ENCODE data around the gene EPHA8.

EPHA8 gene

GRCh38 chr1:22595108-22595507 is 31.8 kb downstream of the EPHA8 start:
- no peak for DNase-seq

GRCh38 chr1:22597301-22597965 is 34.1 kb downstream of the EPHA8 start:
- DNase-seq: no peak

- DNase-seq: no peak
Measured at GRCh38 chr1:22597996-22598395, 34.7 kb downstream of the EPHA8 start.

DNA sequence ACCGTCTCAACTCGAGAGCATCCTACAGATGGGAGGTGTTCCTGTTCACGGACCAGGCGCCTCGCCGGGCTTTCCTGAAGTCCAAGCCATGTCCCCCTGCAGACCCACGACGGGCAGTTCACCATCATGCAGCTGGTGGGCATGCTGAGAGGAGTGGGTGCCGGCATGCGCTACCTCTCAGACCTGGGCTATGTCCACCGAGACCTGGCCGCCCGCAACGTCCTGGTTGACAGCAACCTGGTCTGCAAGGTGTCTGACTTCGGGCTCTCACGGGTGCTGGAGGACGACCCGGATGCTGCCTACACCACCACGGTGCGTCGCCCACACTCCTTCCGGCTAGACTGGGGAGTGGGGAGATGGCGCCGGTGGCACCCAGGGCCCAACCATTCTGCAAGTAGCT is 35.4 kb downstream of the EPHA8 start:
- no peak for DNase-seq

GRCh38 chr1:22600071-22600816 is 37.0 kb downstream of the EPHA8 start:
- DNase-seq: no peak

DNA sequence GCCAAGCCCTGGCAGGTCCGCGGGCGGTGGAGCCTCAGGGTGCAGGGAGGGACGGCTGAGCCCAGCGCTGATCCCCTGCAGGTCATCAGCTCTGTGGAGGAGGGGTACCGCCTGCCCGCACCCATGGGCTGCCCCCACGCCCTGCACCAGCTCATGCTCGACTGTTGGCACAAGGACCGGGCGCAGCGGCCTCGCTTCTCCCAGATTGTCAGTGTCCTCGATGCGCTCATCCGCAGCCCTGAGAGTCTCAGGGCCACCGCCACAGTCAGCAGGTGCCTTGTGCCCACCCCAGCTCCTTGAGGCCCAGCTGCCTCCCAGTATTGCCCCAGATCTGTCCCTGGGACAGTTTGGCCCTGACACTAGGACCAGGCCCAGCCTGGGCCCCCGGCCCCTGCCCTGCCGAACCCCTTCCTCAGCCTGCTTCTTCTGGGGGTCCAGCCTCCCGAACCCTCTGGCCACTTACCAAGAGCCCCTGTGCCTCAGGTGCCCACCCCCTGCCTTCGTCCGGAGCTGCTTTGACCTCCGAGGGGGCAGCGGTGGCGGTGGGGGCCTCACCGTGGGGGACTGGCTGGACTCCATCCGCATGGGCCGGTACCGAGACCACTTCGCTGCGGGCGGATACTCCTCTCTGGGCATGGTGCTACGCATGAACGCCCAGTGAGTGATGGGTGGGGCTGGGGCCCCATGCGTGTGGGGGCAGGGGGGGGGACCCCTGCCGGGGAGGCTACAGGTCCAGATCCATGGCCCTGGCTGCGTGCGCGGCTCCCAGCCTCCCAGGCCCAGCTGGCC is 37.7 kb downstream of the EPHA8 start:
- DNase-seq: no peak

DNA sequence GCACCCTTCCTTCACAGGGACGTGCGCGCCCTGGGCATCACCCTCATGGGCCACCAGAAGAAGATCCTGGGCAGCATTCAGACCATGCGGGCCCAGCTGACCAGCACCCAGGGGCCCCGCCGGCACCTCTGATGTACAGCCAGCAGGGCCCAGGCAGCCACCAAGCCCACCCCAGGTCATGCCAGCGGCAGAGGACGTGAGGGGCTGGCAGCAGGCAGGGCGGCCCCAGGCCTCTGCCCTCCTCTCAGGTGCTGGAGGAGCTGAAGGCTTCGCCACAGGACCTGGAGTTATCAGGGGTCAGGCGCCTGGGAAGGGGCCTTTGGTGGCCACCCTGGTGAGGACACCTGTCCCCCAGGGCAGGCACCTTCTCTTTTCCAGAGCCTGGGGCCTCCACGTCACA is 38.3 kb downstream of the EPHA8 start:
- DNase-seq: no peak

DNA sequence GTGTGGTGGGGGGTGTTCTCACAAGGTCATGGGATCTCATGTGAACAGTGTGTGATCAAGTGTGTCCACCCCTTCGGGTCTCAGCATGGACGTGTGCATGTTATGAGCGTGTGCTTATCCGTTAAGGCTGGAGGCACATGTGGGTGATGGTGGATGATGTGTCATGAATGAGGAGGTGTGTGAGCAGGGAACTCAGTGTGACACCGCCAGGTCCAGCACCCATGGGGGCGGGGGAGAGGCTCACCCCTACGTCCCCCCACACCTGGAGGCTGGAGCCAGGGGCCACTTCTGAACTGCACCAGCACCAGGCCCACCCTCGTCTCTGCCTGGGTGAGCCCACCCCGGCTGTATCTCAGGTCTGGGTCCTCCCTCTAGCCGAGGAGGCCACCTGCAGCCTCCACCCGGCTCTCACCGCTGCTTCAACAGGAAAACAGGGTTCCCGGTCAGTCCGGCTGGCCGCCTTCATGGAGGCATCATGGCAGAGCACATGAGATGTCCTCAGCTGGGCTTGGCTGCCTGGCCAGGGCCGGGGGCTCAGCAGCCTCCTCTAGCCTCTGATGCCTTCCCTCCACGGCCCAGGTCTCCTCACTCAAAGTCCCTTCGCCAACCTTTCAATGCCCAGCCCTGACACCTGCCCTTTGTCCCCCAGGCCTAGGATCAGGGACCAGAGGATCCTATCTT is 38.9 kb downstream of the EPHA8 start:
- no peak for DNase-seq

DNA sequence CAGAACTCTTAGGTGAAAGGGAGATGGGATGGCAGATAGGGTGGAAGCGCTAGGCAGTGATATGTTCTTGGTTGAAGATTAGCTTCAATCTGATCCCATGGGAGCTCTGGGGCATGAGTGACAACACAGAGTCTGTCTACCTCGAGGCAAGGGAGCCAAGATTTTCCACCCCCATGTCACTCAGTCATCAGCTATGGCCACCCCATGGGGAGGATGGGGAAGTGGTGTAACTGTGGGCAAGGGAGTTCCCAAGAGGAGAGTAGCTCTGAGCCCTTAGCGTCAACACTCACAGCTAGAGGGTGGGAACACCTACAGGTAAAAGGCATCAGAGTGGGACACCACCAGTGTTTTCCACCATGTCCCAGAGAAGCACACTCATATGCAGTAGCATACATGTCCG is 42.9 kb downstream of the EPHA8 start:
- DNase-seq: no peak

DNA sequence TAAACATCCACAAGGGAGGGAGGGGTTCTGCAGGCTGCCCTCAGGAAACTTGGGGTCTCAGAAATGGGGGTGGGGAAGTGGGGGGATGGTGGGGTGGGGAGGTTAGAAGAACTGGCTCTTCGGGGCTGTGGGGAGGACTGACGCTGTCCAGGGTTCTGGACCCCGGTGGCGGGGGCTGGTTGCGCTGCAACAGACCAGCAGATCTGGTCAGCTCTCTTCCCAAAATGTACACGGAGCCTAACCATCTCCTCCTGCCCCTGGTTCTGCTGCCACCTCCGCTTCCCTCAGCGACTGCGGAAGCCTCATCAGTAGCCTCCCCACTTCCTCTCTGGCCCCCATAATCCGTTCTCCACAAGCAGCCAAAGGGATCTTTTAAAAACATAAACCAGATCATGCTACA is 43.9 kb downstream of the EPHA8 start:
- no peak for DNase-seq

- no peak for DNase-seq
Measured at GRCh38 chr1:22608361-22608760, 45.1 kb downstream of the EPHA8 start.

DNA sequence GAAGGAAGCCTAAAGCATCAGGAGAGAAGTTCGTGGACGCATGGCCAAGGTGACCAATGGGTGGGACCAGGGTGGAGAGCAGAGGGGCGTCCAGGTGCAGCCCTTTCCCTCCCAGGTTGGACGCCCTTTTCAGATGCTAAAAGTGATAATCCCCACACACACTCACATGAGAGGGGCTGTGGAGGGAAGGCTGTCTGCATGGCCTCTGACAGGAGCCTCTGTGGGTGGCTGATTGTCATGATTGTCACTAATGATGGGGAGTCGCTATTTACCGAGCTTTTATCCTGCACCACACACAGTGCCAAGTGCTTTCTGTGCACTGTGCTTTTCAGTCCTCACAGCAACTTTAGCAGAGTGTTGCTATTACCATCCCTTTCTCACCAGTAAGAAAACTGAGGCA is 46.0 kb downstream of the EPHA8 start:
- DNase-seq: no peak

DNA sequence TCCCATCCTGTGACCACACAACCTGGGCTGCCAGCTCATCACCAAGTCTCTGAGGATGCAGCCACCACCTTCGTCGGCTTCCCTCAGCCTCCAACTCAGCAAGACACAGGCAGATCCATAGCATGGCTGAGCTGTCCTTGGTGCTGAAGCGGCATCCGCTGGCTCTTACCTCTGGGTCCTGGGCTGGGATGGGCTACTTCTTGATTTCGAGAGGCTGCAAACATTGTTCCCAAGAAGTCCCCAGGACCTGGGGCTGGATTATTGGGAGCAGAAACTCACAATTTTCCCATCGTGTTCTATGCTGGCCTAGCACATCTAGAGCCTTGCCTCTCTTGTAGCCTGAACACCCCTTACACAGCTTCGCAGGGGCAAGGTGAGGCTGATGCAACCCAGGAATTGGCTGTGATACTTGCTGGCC is 48.2 kb downstream of the EPHA8 start:
- DNase-seq: no peak

- DNase-seq: no peak
Measured at GRCh38 chr1:22612671-22613571, 49.6 kb downstream of the EPHA8 start.

GRCh38 chr1:22613572-22613918 is 50.3 kb downstream of the EPHA8 start:
- no peak for DNase-seq

DNA sequence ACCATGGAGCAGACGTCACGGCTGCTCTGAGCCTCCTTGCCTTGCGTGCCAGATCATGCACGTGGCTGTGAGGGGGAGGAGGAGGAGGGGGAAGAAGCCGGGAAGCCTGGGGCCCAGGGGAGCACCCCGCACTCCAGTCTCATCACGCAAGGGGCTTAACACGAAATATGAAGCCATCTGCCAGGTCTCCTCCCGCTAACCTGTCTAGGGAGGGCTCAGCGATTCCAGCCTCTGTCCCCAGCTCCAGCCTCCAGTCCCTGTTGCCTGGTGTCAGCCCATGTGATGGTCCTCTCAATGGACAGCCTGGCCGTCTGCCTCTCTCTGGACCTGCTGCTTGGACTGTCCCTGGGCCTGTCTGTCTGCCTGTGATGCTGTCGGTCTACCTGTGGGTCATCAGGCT is 50.7 kb downstream of the EPHA8 start:
- DNase-seq: no peak

- DNase-seq: no peak
Measured at GRCh38 chr1:22615886-22616285, 52.6 kb downstream of the EPHA8 start.

DNA sequence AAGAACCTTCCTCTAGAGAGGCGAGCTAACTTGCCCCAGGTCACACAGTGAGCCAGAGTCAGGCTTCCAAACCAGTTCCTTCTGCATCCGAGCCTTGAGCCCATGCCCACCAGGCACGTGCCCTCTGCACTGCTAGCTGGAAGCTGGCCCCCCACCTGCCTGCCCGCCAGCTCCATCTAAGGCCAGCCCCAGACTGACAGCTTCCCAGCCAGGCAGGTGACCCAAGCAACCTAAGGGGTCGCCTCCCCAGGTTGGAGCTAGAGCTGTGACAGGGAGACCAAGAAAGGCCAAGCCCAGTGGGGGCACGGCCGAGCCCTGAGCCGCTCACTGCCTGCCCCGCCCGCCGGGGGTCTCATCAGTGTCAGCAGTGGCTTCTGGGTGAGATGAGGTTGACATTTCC is 53.3 kb downstream of the EPHA8 start:
- DNase-seq: no peak

- no peak for DNase-seq
Measured at GRCh38 chr1:22618056-22618455, 54.8 kb downstream of the EPHA8 start.

GRCh38 chr1:22619252-22619651 is 56.0 kb downstream of the EPHA8 start:
- DNase-seq: no peak

DNA sequence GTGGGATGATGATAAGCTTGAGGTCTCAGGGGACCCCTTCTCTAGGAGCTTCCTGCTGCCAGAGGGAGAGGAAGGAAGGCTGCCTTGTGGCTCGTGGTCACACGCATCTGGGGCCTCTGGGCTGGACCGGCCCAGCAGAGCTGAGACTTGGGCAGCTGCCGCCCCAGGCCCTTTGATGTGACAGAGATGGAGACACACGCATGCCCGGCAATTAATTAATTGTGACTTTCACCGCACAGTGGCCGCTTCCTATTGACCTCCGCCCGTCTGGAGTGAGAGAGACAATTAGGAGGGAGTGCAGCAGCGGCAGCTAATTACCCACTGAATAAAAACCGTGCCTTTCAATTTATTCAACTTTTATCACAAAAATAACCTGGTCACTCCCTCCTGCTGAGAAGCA is 56.5 kb downstream of the EPHA8 start:
- DNase-seq: no peak

DNA sequence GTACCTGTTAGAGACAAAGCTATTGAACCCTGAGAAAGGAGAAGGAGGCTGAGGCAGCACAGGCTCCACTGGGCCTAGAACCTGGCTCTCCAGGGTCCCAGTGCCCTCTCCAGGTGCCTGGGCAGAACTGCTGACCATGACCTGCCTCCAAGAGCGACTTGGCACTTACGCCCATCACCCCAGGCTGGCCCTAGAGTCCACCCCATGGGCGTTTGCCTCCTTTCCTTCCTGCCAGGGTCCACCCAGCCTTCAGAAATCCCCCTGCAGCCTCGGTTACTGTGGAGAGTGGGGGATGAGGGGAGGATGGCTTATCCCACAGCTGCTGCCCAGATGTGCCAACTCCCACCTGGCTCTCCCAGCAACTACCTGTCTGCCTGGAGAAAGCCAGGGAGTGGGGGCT is 58.5 kb downstream of the EPHA8 start:
- DNase-seq: no peak
